Measurements from ENCODE around the gene PROX1. TPM values are rescaled to one million over a fixed set of nuclear protein-coding genes. Genes with fewer than 3 reads are reported as not detected.
"Not testable (repeated sequence)": the region's sequence is repeated elsewhere in the genome, so short reads cannot be mapped to it uniquely, and the experiment has no call there.

PROX1 gene
- total and polyA plus RNA-seq, 7 donors, result 0.40 to 20.6 (median 8.3) TPM

GRCh38 chr1:214078950-214079349, 91.2 kb downstream of the PROX1 start:
- DNase-seq (no peak), ATAC-seq (no peak)
- intact Hi-C loops (cut with DNase I), result no loop called here
- Histone ChIP-seq H3K27ac (no peak overlapping the region), H3K36me3 (ENCODE audit: insufficient read depth in 1 of 2, low read depth in 1 of 2) (no peaks in the 10 kb centered on the region), H3K4me1 (no peaks in the 10 kb centered on the region), H3K4me3 (no peak overlapping the region), H3K9me3 (no peaks in the 10 kb centered on the region), H3K27me3 (ENCODE audit: insufficient read depth in 3 of 3, low read length in 2 of 3) (peaks cover 0 to 1% (median 0%) of the 10 kb centered on the region in 3 donors)
- 77 to 90% (median 89%) methylated on average over 3 of the region's 3 CpGs for WGBS, 3 donors
- TF ChIP-seq CTCF (IDR thresholded peaks at IDR 0.05), result no peak

GRCh38 chr1:214085325-214085724, 97.6 kb downstream of the PROX1 start:
- intact Hi-C loops (cut with DNase I), result no loop called here
- TF ChIP-seq CTCF (IDR thresholded peaks at IDR 0.05), result no peak
- 83 to 88% (median 84%) methylated on average over 2 of the region's 2 CpGs for WGBS, 3 donors
- Histone ChIP-seq H3K9me3 (peaks cover 6% of the 10 kb centered on the region), H3K36me3 (ENCODE audit: insufficient read depth in 1 of 2, low read depth in 1 of 2) (no peaks in the 10 kb centered on the region), H3K27ac (no peak overlapping the region), H3K4me3 (no peak overlapping the region), H3K27me3 (ENCODE audit: insufficient read depth in 3 of 3, low read length in 2 of 3) (no peaks in the 10 kb centered on the region), H3K4me1 (no peaks in the 10 kb centered on the region)
- ATAC-seq, result no peak
- no peak for DNase-seq

GRCh38 chr1:214086945-214087344, 99.2 kb downstream of the PROX1 start:
- 88 to 94% (median 89%) methylated on average over 5 of the region's 5 CpGs for WGBS, 3 donors
- Histone ChIP-seq H3K27me3 (ENCODE audit: insufficient read depth in 3 of 3, low read length in 2 of 3) (no peaks in the 10 kb centered on the region), H3K9me3 (peaks cover 6% of the 10 kb centered on the region), H3K4me1 (no peaks in the 10 kb centered on the region), H3K4me3 (no peak overlapping the region), H3K36me3 (ENCODE audit: insufficient read depth in 1 of 2, low read depth in 1 of 2) (no peaks in the 10 kb centered on the region), H3K27ac (no peak overlapping the region)
- DNase-seq, result no peak
- ATAC-seq, result no peak
- peak; percentile 3 for TF ChIP-seq CTCF (IDR thresholded peaks at IDR 0.05)
- intact Hi-C loops (cut with DNase I), result no loop called here

- H3K27ac ChIP-seq; H3K27me3 ChIP-seq (ENCODE audit: insufficient read depth in 3 of 3, low read length in 2 of 3); DNase-seq; ATAC-seq; H3K4me1 ChIP-seq; intact Hi-C loops (cut with DNase I); H3K36me3 ChIP-seq (ENCODE audit: insufficient read depth in 1 of 2, low read depth in 1 of 2); H3K4me3 ChIP-seq; H3K9me3 ChIP-seq: not testable (repeated sequence)
- 94 to 97% (median 97%) methylated on average over 2 of the region's 2 CpGs for WGBS, 3 donors
Observed at GRCh38 chr1:214089003-214089402, 101.2 kb downstream of the PROX1 start.

All from psoas muscle (tissue), 8 donors.